ENCODE data around the gene LIFR. TPM values are rescaled to one million over a fixed set of nuclear protein-coding genes. Genes with fewer than 3 reads are reported as not detected.
A peak's percentile ranks its signal among the peaks of the same experiment; 100 is the strongest.

The LIFR gene
- total RNA-seq, 1 donor from 2014 or later: 116 TPM

GRCh38 chr5:38443390-38443789 is 113.1 kb downstream of the LIFR start:
- no peaks in the 10 kb centered on the region for H3K9me3 ChIP-seq
- no peak overlapping the region for H3K27ac ChIP-seq
- H3K27me3 ChIP-seq: no peaks in the 10 kb centered on the region
- intact Hi-C loops (cut with DNase I): loop anchor here (5.0 kb wide), 1 partner anchor 61 kb away; no protein-coding TSS in a partner anchor
- no peak for TF ChIP-seq CTCF (IDR thresholded peaks at IDR 0.05)
- H3K4me1 ChIP-seq: peaks cover 4 to 15% of the 10 kb centered on the region in 2 donors
- no peak for DNase-seq (ENCODE audit: low spot score in 2 of 2)
- H3K4me3 ChIP-seq: no peak overlapping the region
- no peaks in the 10 kb centered on the region for H3K36me3 ChIP-seq

GRCh38 chr5:38442247-38442573 is 114.2 kb downstream of the LIFR start:
- no peak overlapping the region for H3K4me3 ChIP-seq
- H3K4me1 ChIP-seq: peaks cover 0 to 7% of the 10 kb centered on the region in 2 donors
- H3K27me3 ChIP-seq: no peaks in the 10 kb centered on the region
- H3K36me3 ChIP-seq: no peaks in the 10 kb centered on the region
- no peak for TF ChIP-seq CTCF (IDR thresholded peaks at IDR 0.05)
- H3K9me3 ChIP-seq: no peaks in the 10 kb centered on the region
- H3K27ac ChIP-seq: no peak overlapping the region
- intact Hi-C loops (cut with DNase I): loop anchor here (5.0 kb wide), 1 partner anchor 60 kb away; no protein-coding TSS in a partner anchor
- no peak for DNase-seq (ENCODE audit: low spot score in 2 of 2)

- Histone ChIP-seq H3K27ac (no peak overlapping the region), H3K27me3 (no peaks in the 10 kb centered on the region), H3K36me3 (no peaks in the 10 kb centered on the region), H3K9me3 (no peaks in the 10 kb centered on the region), H3K4me1 (peaks cover 0 to 7% of the 10 kb centered on the region in 2 donors), H3K4me3 (no peak overlapping the region)
- DNase-seq (ENCODE audit: low spot score in 2 of 2): peak; percentile 36 to 94
- intact Hi-C loops (cut with DNase I): loop anchor here (1.0 to 5.0 kb wide), 4 partner anchors 59 to 368 kb away; partner anchors contain the start of gene LIFR
- peak; percentile 91 to 96 (median 95) for TF ChIP-seq CTCF (IDR thresholded peaks at IDR 0.05)
Observed at GRCh38 chr5:38441453-38442246, 114.8 kb downstream of the LIFR start.

GRCh38 chr5:38438757-38439156 is 117.7 kb downstream of the LIFR start:
- Histone ChIP-seq H3K27me3 (no peaks in the 10 kb centered on the region), H3K9me3 (no peaks in the 10 kb centered on the region), H3K36me3 (no peaks in the 10 kb centered on the region), H3K4me3 (no peak overlapping the region), H3K27ac (no peak overlapping the region), H3K4me1 (peaks cover 0 to 8% of the 10 kb centered on the region in 2 donors)
- intact Hi-C loops (cut with DNase I): no loop called here
- DNase-seq (ENCODE audit: low spot score in 2 of 2): no peak
- no peak for TF ChIP-seq CTCF (IDR thresholded peaks at IDR 0.05)

- H3K4me1 ChIP-seq: peaks cover 3 to 7% of the 10 kb centered on the region in 2 donors
- DNase-seq (ENCODE audit: low spot score in 2 of 2): no peak
- no peak for TF ChIP-seq CTCF (IDR thresholded peaks at IDR 0.05)
- H3K27ac ChIP-seq: peak overlapping the region in 1 of 2 donors; percentile 42
- H3K9me3 ChIP-seq: no peaks in the 10 kb centered on the region
- no peak overlapping the region for H3K4me3 ChIP-seq
- intact Hi-C loops (cut with DNase I): loop anchor here (2.0 kb wide), 1 partner anchor 14 kb away; no protein-coding TSS in a partner anchor
- H3K27me3 ChIP-seq: no peaks in the 10 kb centered on the region
- no peaks in the 10 kb centered on the region for H3K36me3 ChIP-seq
Observed at GRCh38 chr5:38434966-38435705, 121.3 kb downstream of the LIFR start.
